Measurements from ENCODE around the gene KLK10.

The KLK10 gene

DNA sequence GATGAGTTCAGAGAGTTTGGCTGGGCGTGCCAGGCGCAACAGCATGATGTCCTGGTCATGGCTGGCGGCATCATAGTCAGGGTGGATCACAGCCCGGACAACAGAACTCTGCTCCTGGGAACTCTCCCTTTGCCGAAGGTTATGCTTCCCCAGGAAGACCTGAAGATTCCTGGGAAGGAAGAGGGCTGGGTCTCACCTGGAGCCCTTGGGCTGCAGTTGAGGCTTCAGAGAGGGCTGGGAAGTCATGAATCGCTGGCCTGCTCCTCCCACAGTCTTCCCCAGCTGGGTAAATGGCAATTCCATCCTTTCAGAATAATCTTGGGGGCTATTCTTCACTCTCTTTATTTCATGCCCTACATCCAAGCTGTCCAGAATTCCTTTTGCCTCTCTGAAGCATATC lies 56.1 kb downstream of the KLK10 start:
- no peak for DNase-seq

Measured in activated CD4-positive, CD25-positive, alpha-beta regulatory T cell treated with anti-CD3 and anti-CD28 coated beads, Interleukin-2, amount 50 U/mL, for 72 hours (primary cell).